ENCODE results near the gene MCC.
"Not testable (repeated sequence)": the region's sequence is repeated elsewhere in the genome, so short reads cannot be mapped to it uniquely, and the experiment has no call there.

The MCC gene

GRCh38 chr5:113405530-113405929, 82.7 kb downstream of the MCC start:
- no peak for DNase-seq

- no peak for DNase-seq
These were observed 84.0 kb downstream of the MCC start for GRCh38 chr5:113404269-113404668.

GRCh38 chr5:113397986-113398385, 90.3 kb downstream of the MCC start:
- DNase-seq = not testable (repeated sequence)

GRCh38 chr5:113397046-113397445, 91.2 kb downstream of the MCC start:
- no peak for DNase-seq

GRCh38 chr5:113394658-113395057, 93.6 kb downstream of the MCC start:
- DNase-seq = no peak

GRCh38 chr5:113390224-113390623, 98.0 kb downstream of the MCC start:
- no peak for DNase-seq

- no peak for DNase-seq
These were observed 99.1 kb downstream of the MCC start for GRCh38 chr5:113389116-113389515.

GRCh38 chr5:113387844-113388243, 100.4 kb downstream of the MCC start:
- no peak for DNase-seq

- DNase-seq = no peak
These were observed 103.4 kb downstream of the MCC start for GRCh38 chr5:113384782-113385285.

GRCh38 chr5:113382731-113383130, 105.5 kb downstream of the MCC start:
- no peak for DNase-seq

- no peak for DNase-seq
These were observed 106.5 kb downstream of the MCC start for GRCh38 chr5:113381791-113382190.

- no peak for DNase-seq
These were observed 107.4 kb downstream of the MCC start for GRCh38 chr5:113380807-113381326.

GRCh38 chr5:113379936-113380806, 108.1 kb downstream of the MCC start:
- no peak for DNase-seq

GRCh38 chr5:113378959-113379541, 109.2 kb downstream of the MCC start:
- DNase-seq = peak; percentile 37 to 52

GRCh38 chr5:113378514-113378913, 109.7 kb downstream of the MCC start:
- no peak for DNase-seq

GRCh38 chr5:113378081-113378480, 110.2 kb downstream of the MCC start:
- DNase-seq = peak in 1 of 2 donors; percentile 40

- no peak for DNase-seq
These were observed 111.6 kb downstream of the MCC start for GRCh38 chr5:113376640-113377039.

- DNase-seq = no peak
These were observed 112.7 kb downstream of the MCC start for GRCh38 chr5:113375480-113376060.

- no peak for DNase-seq
These were observed 114.8 kb downstream of the MCC start for GRCh38 chr5:113373426-113373825.

- DNase-seq = no peak
These were observed 116.5 kb downstream of the MCC start for GRCh38 chr5:113371721-113372196.

- no peak for DNase-seq
These were observed 120.7 kb downstream of the MCC start for GRCh38 chr5:113367586-113367985.

GRCh38 chr5:113364466-113364865, 123.8 kb downstream of the MCC start:
- no peak for DNase-seq

- DNase-seq = no peak
These were observed 126.6 kb downstream of the MCC start for GRCh38 chr5:113361701-113362100.

Data from CD4-positive, alpha-beta T cell treated with Interleukin-1 beta for 1 hour (primary cell).